GM19468 (cell line): ENCODE data around the gene KLHL25.

Source experiments
- ATAC-seq: cut with Tn5 transposase; IDR thresholded peaks from one replicate; pipeline ENCODE4 v1.9.1; 2021; ENCODE audit warnings: mild to moderate bottlenecking, moderate library complexity, moderate number of reproducible peaks; ENCODE audit not compliant: unreplicated experiment; ENCODE audit errors: extremely low read depth

KLHL25 gene

GRCh38 chr15:85750319-85751290, 44.1 kb downstream of the KLHL25 start:
- ATAC-seq, result no peak

- ATAC-seq, result no peak
Observed at GRCh38 chr15:85749261-85750151, 45.2 kb downstream of the KLHL25 start.

GRCh38 chr15:85748729-85749128, 46.0 kb downstream of the KLHL25 start:
- no peak for ATAC-seq

- no peak for ATAC-seq
Observed at GRCh38 chr15:85748176-85748575, 46.5 kb downstream of the KLHL25 start.

- ATAC-seq, result no peak
Observed at GRCh38 chr15:85746641-85747040, 48.1 kb downstream of the KLHL25 start.

- ATAC-seq, result no peak
Observed at GRCh38 chr15:85745525-85746150, 49.1 kb downstream of the KLHL25 start.

- no peak for ATAC-seq
Observed at GRCh38 chr15:85745023-85745422, 49.7 kb downstream of the KLHL25 start.

GRCh38 chr15:85744579-85744978, 50.1 kb downstream of the KLHL25 start:
- ATAC-seq, result no peak

GRCh38 chr15:85743392-85744055, 51.2 kb downstream of the KLHL25 start:
- ATAC-seq, result no peak

- ATAC-seq, result no peak
Observed at GRCh38 chr15:85742186-85742821, 52.4 kb downstream of the KLHL25 start.

GRCh38 chr15:85741662-85742061, 53.1 kb downstream of the KLHL25 start:
- ATAC-seq, result no peak

GRCh38 chr15:85741021-85741421, 53.7 kb downstream of the KLHL25 start:
- no peak for ATAC-seq

- no peak for ATAC-seq
Observed at GRCh38 chr15:85737061-85737460, 57.7 kb downstream of the KLHL25 start.

GRCh38 chr15:85733416-85733815, 61.3 kb downstream of the KLHL25 start:
- ATAC-seq, result no peak

GRCh38 chr15:85730001-85730820, 64.5 kb downstream of the KLHL25 start:
- no peak for ATAC-seq

- ATAC-seq, result no peak
Observed at GRCh38 chr15:85727068-85727467, 67.7 kb downstream of the KLHL25 start.

- no peak for ATAC-seq
Observed at GRCh38 chr15:85726454-85726853, 68.3 kb downstream of the KLHL25 start.

GRCh38 chr15:85725564-85725963, 69.2 kb downstream of the KLHL25 start:
- ATAC-seq, result no peak

- no peak for ATAC-seq
Observed at GRCh38 chr15:85725019-85725418, 69.7 kb downstream of the KLHL25 start.
